Psoas muscle (tissue), 8 donors: ENCODE results near the gene ST3GAL5. TPM values are rescaled to one million over a fixed set of nuclear protein-coding genes. Genes with fewer than 3 reads are reported as not detected.

Source experiments
- ATAC-seq, 4 donors: fragments of 200-7000 bp; cut with Tn5 transposase; one replicate each; pipeline ENCODE4 v1.9.1; 2020; ENCODE audit warnings: moderate library complexity in 3 of 4, mild to moderate bottlenecking in 2 of 4
- DNase-seq, 2 donors: peaks; one replicate each; pipeline ENCODE4 v3.0.0-alpha.2; 2020
- H3K27ac ChIP-seq: fragments of 200-600 bp; one replicate; pipeline ENCODE4 v1.8.0; 2022
- H3K27me3 ChIP-seq, 3 donors: fragments of 200-600 bp in 1 of 3; one replicate each; pipeline versions ENCODE4 v1.6.1 to v1.8.0; 2013 to 2022; ENCODE audit warnings: low read length in 2 of 3, mild to moderate bottlenecking in 2 of 3, moderate library complexity in 1 of 3; ENCODE audit not compliant: insufficient read depth in 3 of 3
- H3K36me3 ChIP-seq, 2 donors: fragments of 200-600 bp in 1 of 2; one replicate each; pipeline versions ENCODE4 v1.6.1 to v1.8.0; 2013 to 2022; ENCODE audit warnings: low read depth in 1 of 2, mild to moderate bottlenecking in 1 of 2, moderate library complexity in 1 of 2; ENCODE audit not compliant: insufficient read depth in 1 of 2
- H3K4me1 ChIP-seq: fragments of 200-600 bp; one replicate; pipeline ENCODE4 v1.8.0; 2022
- H3K4me3 ChIP-seq: fragments of 200-600 bp; one replicate; pipeline ENCODE4 v1.8.0; 2022; ENCODE audit warnings: mild to moderate bottlenecking
- H3K9me3 ChIP-seq: fragments of 200-600 bp; one replicate; pipeline ENCODE4 v1.8.0; 2022
- CTCF ChIP-seq: fragments of 200-600 bp; IDR thresholded peaks from one replicate; pipeline ENCODE4 v1.8.0; 2022; ENCODE audit warnings: antibody characterized with exemption
- WGBS, 3 donors: extraction: QIAGEN DNeasy Blood & Tissue Kit; methylation state at CpG; one replicate each; pipeline versions ENCODE4 v1.1.6 to v1.1.7; 2013; 5-methylcytosine and 5-hydroxymethylcytosine counted together
- intact Hi-C, 2 donors: fragments of 100-400 bp; cut with DNase I; formaldehyde crosslinking; loops; one replicate each; pipeline versions ENCODE4 v1.11.0 to v1.14.2; 2022
- polyA plus RNA-seq, 3 donors: library from polyadenylated mRNA; stranded (reverse); fragments of 200-250 nt; gene quantifications; one replicate each; pipeline ENCODE4 v1.2.3, GENCODE V29; 2013
- total RNA-seq, 4 donors: library from RNA; stranded (reverse); fragmentation: NEBNext Ultra II Directional in 2 of 4; extraction: Animal tissue kit (Norgen Biotek cat#: 25700) in 2 of 4; gene quantifications; one replicate each; pipeline versions ENCODE4 v1.2.1 to v1.2.4, GENCODE V29; 2021 to 2023
- donor health status: healthy with polysubstance abuse.
- donor health status: DM: no; HTN: no; CAD: no; lungs with moderate emphysema.
- donor health status: Bipolar disorder and iron deficiency.
- donor health status: healthy.
- donor health status: DM: yes; HTN: yes; CAD: no.
- donor health status: DM: no; HTN: no; CAD: no.
- donor health status: DM: no; HTN: no; CAD: no.
- donor health status: DM: yes; HTN: yes; CAD: no.

Gene ST3GAL5
- total and polyA plus RNA-seq, 7 donors = 7.9 to 35.6 (median 14.7) TPM

DNA sequence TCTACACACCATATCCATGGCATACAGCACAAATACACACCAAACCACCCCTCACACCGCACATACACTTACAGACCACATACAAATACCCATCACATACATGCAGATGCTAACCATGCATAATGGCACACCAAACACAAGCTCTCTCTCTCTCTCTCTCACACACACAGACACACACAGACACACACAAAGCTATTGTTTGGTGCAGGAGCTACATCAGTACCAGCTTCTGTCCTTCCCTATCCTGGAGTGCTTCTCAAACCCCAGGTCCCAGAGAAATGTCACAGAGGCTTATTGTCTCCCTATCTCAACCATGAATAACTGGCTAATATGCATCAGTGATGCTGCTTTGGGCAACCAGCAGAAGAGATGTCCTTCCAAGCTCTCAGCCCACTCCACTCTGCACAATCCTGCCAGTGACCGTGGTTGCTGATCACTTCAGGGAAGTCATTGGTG, 36.5 kb upstream of the ST3GAL5 start:
- Histone ChIP-seq H3K4me3 (no peak overlapping the region), H3K36me3 (no peaks in the 10 kb centered on the region), H3K27ac (no peak overlapping the region), H3K9me3 (no peaks in the 10 kb centered on the region), H3K4me1 (peaks cover 10% of the 10 kb centered on the region), H3K27me3 (no peaks in the 10 kb centered on the region)
- ATAC-seq = no peak
- TF ChIP-seq CTCF = no peak
- intact Hi-C loops = no loop called here
- 72 to 79% (median 74%) methylated on average over 2 of the region's 2 CpGs for WGBS, 3 donors
- no peak for DNase-seq

DNA sequence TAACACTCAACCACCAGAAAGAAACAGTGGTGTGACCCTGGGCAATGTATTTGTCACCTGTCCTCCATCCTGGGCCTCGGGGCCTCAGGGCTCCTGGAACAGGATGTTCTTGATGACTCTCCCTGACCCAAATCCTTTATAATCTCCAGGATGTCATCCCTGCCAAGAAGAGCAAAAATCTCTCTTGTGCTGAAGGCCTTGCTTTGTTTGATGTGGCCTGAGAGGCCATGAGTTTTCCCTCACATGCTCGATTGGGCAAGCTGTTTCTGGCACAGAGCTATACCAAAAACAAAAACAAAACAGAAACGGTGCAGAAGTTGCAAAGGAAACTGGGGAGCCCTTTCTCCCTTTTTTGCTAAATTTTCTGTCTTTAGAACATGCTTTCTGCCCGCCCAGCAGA, 35.7 kb upstream of the ST3GAL5 start:
- no peaks in the 10 kb centered on the region for H3K27me3 ChIP-seq
- H3K36me3 ChIP-seq = no peaks in the 10 kb centered on the region
- H3K4me3 ChIP-seq = no peak overlapping the region
- 14 to 32% (median 24%) methylated on average over 4 of the region's 4 CpGs for WGBS, 3 donors
- H3K4me1 ChIP-seq = peaks cover 10% of the 10 kb centered on the region
- peak overlapping the region; percentile 41 for H3K27ac ChIP-seq
- ATAC-seq (peak; percentile 36 to 86 (median 74)), DNase-seq (peak; percentile 60 to 75)
- H3K9me3 ChIP-seq = no peaks in the 10 kb centered on the region
- intact Hi-C loops = no loop called here
- TF ChIP-seq CTCF = no peak

- intact Hi-C loops = no loop called here
- ATAC-seq = no peak
- TF ChIP-seq CTCF = no peak
- no peaks in the 10 kb centered on the region for H3K36me3 ChIP-seq
- H3K27ac ChIP-seq = no peak overlapping the region
- H3K4me1 ChIP-seq = peaks cover 10% of the 10 kb centered on the region
- no peaks in the 10 kb centered on the region for H3K27me3 ChIP-seq
- 84 to 94% (median 90%) methylated on average over 3 of the region's 3 CpGs for WGBS, 3 donors
- H3K4me3 ChIP-seq = no peak overlapping the region
- DNase-seq = no peak
- no peaks in the 10 kb centered on the region for H3K9me3 ChIP-seq
These were observed 33.4 kb upstream of the ST3GAL5 start for GRCh38 chr2:85922199-85922598.

DNA sequence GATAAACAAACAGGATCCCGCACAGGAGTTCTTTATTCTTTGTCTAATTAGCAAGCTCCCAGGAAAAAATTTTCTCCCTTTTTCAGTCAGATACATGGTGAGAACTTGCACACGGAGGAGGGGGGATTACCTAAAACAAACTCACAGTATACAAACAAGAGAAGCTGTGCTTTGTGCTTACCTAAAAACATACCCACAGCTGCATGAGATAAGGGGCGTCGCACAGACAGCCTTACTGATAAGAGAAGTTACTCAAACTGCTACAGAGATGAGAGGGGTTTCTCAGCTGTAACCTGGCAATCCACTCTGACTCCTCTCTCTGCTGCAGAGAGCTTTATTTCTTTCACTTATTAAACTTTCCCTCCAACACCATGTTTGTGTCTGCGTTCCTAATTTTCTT, 32.9 kb upstream of the ST3GAL5 start:
- 87 to 89% (median 87%) methylated on average over 5 of the region's 5 CpGs for WGBS, 3 donors
- H3K9me3 ChIP-seq = no peaks in the 10 kb centered on the region
- ATAC-seq = no peak
- no peak for DNase-seq
- no peaks in the 10 kb centered on the region for H3K36me3 ChIP-seq
- peaks cover 10% of the 10 kb centered on the region for H3K4me1 ChIP-seq
- intact Hi-C loops = no loop called here
- H3K27me3 ChIP-seq = no peaks in the 10 kb centered on the region
- no peak overlapping the region for H3K27ac ChIP-seq
- TF ChIP-seq CTCF = no peak
- H3K4me3 ChIP-seq = no peak overlapping the region

DNA sequence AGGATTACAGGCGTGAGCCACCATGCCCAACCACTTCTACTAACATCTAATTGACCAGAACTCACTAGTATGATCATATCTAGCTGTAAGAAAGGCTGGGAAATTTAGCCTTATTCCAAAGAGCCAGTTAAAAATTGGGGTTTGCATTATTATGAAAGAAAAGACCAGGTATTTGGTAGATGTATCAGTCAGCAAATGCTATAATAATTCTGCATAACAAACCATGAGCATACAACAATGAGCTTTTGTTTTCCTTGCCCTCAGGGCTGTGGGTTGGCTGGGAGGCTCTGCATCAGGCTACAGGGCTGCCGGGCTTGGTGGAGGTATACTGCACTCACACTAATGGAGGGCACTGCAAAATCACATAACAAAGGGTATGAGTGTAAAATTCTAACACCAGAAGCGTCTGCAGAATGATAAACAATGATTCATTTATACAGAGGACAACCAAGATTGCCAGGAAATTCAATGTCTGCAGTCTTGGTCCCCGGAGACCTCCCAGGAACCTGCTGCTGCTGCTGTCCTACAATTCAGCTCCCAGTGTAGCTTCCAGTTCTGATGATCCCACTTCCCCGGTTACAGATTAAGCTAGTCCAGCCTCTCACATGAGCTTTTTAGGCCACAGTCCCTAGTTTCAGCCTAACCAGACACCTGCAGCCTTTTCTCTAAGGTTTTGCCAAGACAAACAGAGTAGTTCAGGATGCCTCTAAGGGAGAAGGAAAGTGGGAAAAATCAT, 32.2 kb upstream of the ST3GAL5 start:
- DNase-seq = no peak
- intact Hi-C loops = no loop called here
- Histone ChIP-seq H3K4me1 (peaks cover 10% of the 10 kb centered on the region), H3K27me3 (no peaks in the 10 kb centered on the region), H3K36me3 (no peaks in the 10 kb centered on the region), H3K9me3 (no peaks in the 10 kb centered on the region), H3K27ac (no peak overlapping the region), H3K4me3 (no peak overlapping the region)
- ATAC-seq = peak in 1 of 4 donors; percentile 29
- TF ChIP-seq CTCF = no peak
- WGBS, 3 donors = 39 to 58% (median 47%) methylated on average over 5 of the region's 5 CpGs
